Endothelial cell of umbilical vein (primary cell): Measurements from ENCODE around the gene CD19. TPM values are rescaled to one million over a fixed set of nuclear protein-coding genes. Genes with fewer than 3 reads are reported as not detected.

Source experiments
- BruUV-seq: library from RNA; stranded (reverse); fragments of 400-500 nt; replicated peaks from 2 replicates; lab custom pipeline; 2021; lab: Mats Ljungman, UMichigan
- CTCF ChIA-PET: fragments of 300-600, 350-600 bp; sonication (Branson Sonifier 250); formaldehyde crosslinking; loops from one replicate; lab custom pipeline; 2021; ENCODE audit warnings: antibody characterized with exemption, inconsistent platforms; lab: Charles Lee
- POLR2A ChIA-PET: fragments of 300-600, 350-600 bp; sonication (Branson Sonifier 250); formaldehyde crosslinking; loops from one replicate; lab custom pipeline; 2021; ENCODE audit warnings: antibody characterized with exemption, inconsistent platforms; lab: Charles Lee
- DNase-seq: peaks from one replicate; pipeline ENCODE4 v3.0.0-alpha.2; 2011; ENCODE audit warnings: low read depth, low spot score
- FAIRE-seq: peaks from 2 replicates; lab custom pipeline; 2011; peaks lifted over from hg19 to GRCh38; lab: Jason Lieb, UNC
- H2AFZ ChIP-seq: 2 replicates; pipeline ENCODE4 v1.6.0; 2012; ENCODE audit warnings: low read depth, low read length, control low read depth, inconsistent platforms
- H3K27ac ChIP-seq: 2 replicates; pipeline ENCODE4 v1.5.1; 2011; ENCODE audit warnings: low read depth, mild to moderate bottlenecking, control low read depth, low read length, moderate library complexity; ENCODE audit not compliant: insufficient read depth
- H3K27me3 ChIP-seq, 2 experiments: 2 replicates each; pipeline versions ENCODE4 v1.6.0 to v1.6.1; 2011; ENCODE audit warnings: low read length in 2 of 2, mixed read lengths in 1 of 2; ENCODE audit not compliant: control insufficient read depth in 2 of 2, insufficient read depth in 2 of 2
- H3K36me3 ChIP-seq, 2 experiments: 2 replicates in 1 of 2; 3 replicates in 1 of 2; pipeline ENCODE4 v1.5.1; 2011; ENCODE audit warnings: low read length in 2 of 2, mild to moderate bottlenecking in 1 of 2, moderate library complexity in 1 of 2; ENCODE audit not compliant: control insufficient read depth in 2 of 2, insufficient read depth in 2 of 2; ENCODE audit errors: extremely low read depth in 1 of 2
- H3K4me1 ChIP-seq: 3 replicates; pipeline ENCODE4 v1.5.1; 2011; ENCODE audit warnings: mild to moderate bottlenecking, low read length; ENCODE audit not compliant: control insufficient read depth, insufficient read depth; ENCODE audit errors: extremely low read depth
- H3K4me2 ChIP-seq: 2 replicates; pipeline ENCODE4 v1.6.1; 2011; ENCODE audit warnings: low read length, control low read depth, mixed read lengths; ENCODE audit not compliant: insufficient read depth
- H3K4me3 ChIP-seq, 3 experiments: fragments of 200-600 bp in 1 of 3; sonication (generic), shearing (Covaris generic) in 1 of 3; replicated peaks in 1 of 3; 2 replicates each; pipeline ENCODE4 v1.5.1; 2011 to 2016; ENCODE audit warnings: control low read depth in 3 of 3, low read length in 3 of 3, mild to moderate bottlenecking in 2 of 3, inconsistent platforms in 1 of 3, low read depth in 1 of 3, moderate library complexity in 1 of 3; ENCODE audit not compliant: insufficient read depth in 1 of 3
- H3K79me2 ChIP-seq: 2 replicates; pipeline ENCODE4 v1.6.0; 2012; ENCODE audit warnings: low read length, inconsistent platforms; ENCODE audit not compliant: control insufficient read depth, insufficient read depth
- H3K9ac ChIP-seq: replicated peaks from 2 replicates; pipeline ENCODE3; 2011; ENCODE audit warnings: low read length, control low read depth; ENCODE audit not compliant: insufficient read depth; ENCODE audit errors: extremely low read depth
- H3K9me1 ChIP-seq: replicated peaks from 3 replicates; pipeline ENCODE4 v1.6.0; 2011; ENCODE audit warnings: mild to moderate bottlenecking, low read length; ENCODE audit not compliant: control insufficient read depth, insufficient read depth; ENCODE audit errors: extremely low read depth
- H3K9me3 ChIP-seq: replicated peaks from 2 replicates; pipeline ENCODE4 v1.5.1; 2012; ENCODE audit warnings: low read length, inconsistent platforms; ENCODE audit not compliant: control insufficient read depth, insufficient read depth
- H4K20me1 ChIP-seq: replicated peaks from 2 replicates; pipeline ENCODE3; 2011; ENCODE audit warnings: mild to moderate bottlenecking, low read length; ENCODE audit not compliant: control insufficient read depth, insufficient read depth; ENCODE audit errors: extremely low read depth
- CTCF ChIP-seq, 2 donors: IDR thresholded peaks; 1 replicate in 1 of 2; 2 replicates in 1 of 2; pipeline ENCODE4 v1.5.1; 2011; ENCODE audit warnings: low read length in 2 of 2, mild to moderate bottlenecking in 2 of 2, moderate library complexity in 2 of 2, control low read depth in 1 of 2, inconsistent platforms in 1 of 2, low read depth in 1 of 2; ENCODE audit not compliant: insufficient read depth in 1 of 2; ENCODE audit errors: extremely low read depth in 1 of 2
- EZH2 ChIP-seq: IDR thresholded peaks from 2 replicates; pipeline ENCODE4 v1.6.1; 2012; ENCODE audit warnings: borderline replicate concordance, low read depth, mild to moderate bottlenecking, moderate library complexity, low read length, inconsistent platforms; ENCODE audit not compliant: severe bottlenecking
- FOS ChIP-seq: IDR thresholded peaks from 2 replicates; pipeline ENCODE4 v1.6.1; 2011; ENCODE audit warnings: mild to moderate bottlenecking, low read length, moderate library complexity, borderline replicate concordance; ENCODE audit not compliant: insufficient read depth
- GATA2 ChIP-seq: IDR thresholded peaks from 2 replicates; pipeline ENCODE4 v1.7.0; 2011; ENCODE audit warnings: low read depth, mild to moderate bottlenecking, moderate library complexity, mixed read lengths, low read length; ENCODE audit not compliant: insufficient read length, insufficient read depth
- JUN ChIP-seq: IDR thresholded peaks from 2 replicates; pipeline ENCODE4 v1.6.1; 2011; ENCODE audit warnings: borderline replicate concordance, low read depth; ENCODE audit not compliant: insufficient read length, insufficient read depth
- MYC ChIP-seq: IDR thresholded peaks from one replicate; pipeline ENCODE4 v1.6.1; 2011; ENCODE audit warnings: mild to moderate bottlenecking, low read depth, low read length
- POLR2A ChIP-seq: IDR thresholded peaks from 2 replicates; pipeline ENCODE4 v1.6.1; 2012; ENCODE audit warnings: low read depth, mild to moderate bottlenecking, control low read depth, low read length
- POLR2AphosphoS5 ChIP-seq: IDR thresholded peaks from 2 replicates; pipeline ENCODE4 v1.6.1; 2012; ENCODE audit warnings: low read depth, mild to moderate bottlenecking, control low read depth, low read length, moderate library complexity; ENCODE audit not compliant: insufficient read depth
- dilution Hi-C: fragments of 300-500 bp; cut with MboI; formaldehyde crosslinking; loops from one replicate; pipeline ENCODE4 v1.15.0; 2019; ENCODE audit warnings: low sequenced_read_pairs; ENCODE audit not compliant: extremely low pct_ligation_motif_present
- intact Hi-C: fragments of 100-400 bp; cut with micrococcal nuclease; formaldehyde crosslinking; loops from one replicate; pipeline ENCODE4 v1.10.0; 2022
- polyA plus RNA-seq, 4 experiments: library from polyadenylated mRNA; depleted of rRNA in 3 of 4; stranded (reverse) in 3 of 4; unstranded in 1 of 4; fragments of >200 nt; gene quantifications; 2 replicates each; pipeline versions ENCODE4 v1.2.1 to v1.2.3, GENCODE V29; 2011 to 2012; ENCODE audit warnings: missing spikeins in 1 of 4
- total RNA-seq: library from RNA; stranded (reverse); gene quantifications from 2 replicates; pipeline ENCODE4 v1.2.3, GENCODE V29; 2021
- TF ChIP-seq, protein P1 (sequence below): IDR thresholded peaks from 2 replicates; pipeline ENCODE4 v1.6.1; 2011; ENCODE audit not compliant: insufficient read depth, insufficient read length

CD19 gene
- total and polyA plus RNA-seq, 2 donors (not counting 3 experiments of a cell fraction or from before 2014, with no cell fraction given) = 0.06 TPM; not detected in 1

GRCh38 chr16:28893291-28893690 is 38.5 kb upstream of the CD19 start:
- ChIA-PET CTCF (interaction anchor here (1.0 kb wide), 1 partner anchor 52 kb away, joined by 3 read pairs; no protein-coding TSS in a partner anchor), POLR2A (interaction anchor here (0.7 kb wide), 1 partner anchor 13 kb away, joined by 3 read pairs; no protein-coding TSS in a partner anchor)
- H3K79me2 ChIP-seq = no peaks in the 10 kb centered on the region
- no peaks in the 10 kb centered on the region for H3K9me1 ChIP-seq
- H2AFZ ChIP-seq = no peak overlapping the region
- no peak overlapping the region for H3K27ac ChIP-seq
- DNase-seq (no peak), FAIRE-seq (no peak)
- H4K20me1 ChIP-seq = no peaks in the 10 kb centered on the region
- H3K4me3 ChIP-seq = no peak overlapping the region
- H3K27me3 ChIP-seq = no peaks in the 10 kb centered on the region
- intact Hi-C loops (no loop called here), dilution Hi-C loops (no loop called here)
- H3K4me2 ChIP-seq = no peak overlapping the region
- TF ChIP-seq JUN (no peak), EZH2 (no peak), POLR2AphosphoS5 (no peak), MYC (no peak), POLR2A (no peak), GATA2 (no peak), CTCF (IDR thresholded peaks at IDR 0.05; ENCODE audit: extremely low read depth in 1 of 2, insufficient read depth in 1 of 2, low read depth in 1 of 2, low read length in 2 of 2) (no peak), FOS (no peak)
- TF ChIP-seq, protein P1, sequence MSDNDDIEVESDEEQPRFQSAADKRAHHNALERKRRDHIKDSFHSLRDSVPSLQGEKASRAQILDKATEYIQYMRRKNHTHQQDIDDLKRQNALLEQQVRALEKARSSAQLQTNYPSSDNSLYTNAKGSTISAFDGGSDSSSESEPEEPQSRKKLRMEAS = no peak
- H3K9ac ChIP-seq = no peak overlapping the region
- H3K36me3 ChIP-seq = no peaks in the 10 kb centered on the region
- no peaks in the 10 kb centered on the region for H3K4me1 ChIP-seq
- BruUV-seq = no TSS peak
- no peaks in the 10 kb centered on the region for H3K9me3 ChIP-seq
